Stomach (tissue), 9 donors: ENCODE measurements around the gene PTGDR2. TPM values are rescaled to one million over a fixed set of nuclear protein-coding genes. Genes with fewer than 3 reads are reported as not detected.

ENCODE experiments used
- DNase-seq, 2 donors: peaks; one replicate each; pipeline versions ENCODE4 v3.0.0 to v3.0.0-alpha.2; 2013 to 2019
- H3K27ac ChIP-seq, 5 donors: fragments of 200-600 bp in 4 of 5; sonication (generic) in 4 of 5; one replicate each; pipeline ENCODE4 v1.5.1; 2013 to 2019; ENCODE audit warnings: mild to moderate bottlenecking in 1 of 5, moderate library complexity in 1 of 5
- H3K27me3 ChIP-seq, 3 donors: fragments of 200-600 bp; sonication (generic); one replicate each; pipeline ENCODE4 v1.5.1; 2017 to 2019; ENCODE audit warnings: mixed run types in 1 of 3
- H3K36me3 ChIP-seq, 4 donors: fragments of 200-600 bp; sonication (generic); 1 replicate in 3 of 4; 2 replicates in 1 of 4; pipeline ENCODE4 v1.5.1; 2016 to 2019
- H3K4me1 ChIP-seq, 4 donors: fragments of 200-600 bp; sonication (generic); one replicate each; pipeline ENCODE4 v1.5.1; 2016 to 2019
- H3K4me3 ChIP-seq, 4 donors: fragments of 200-600 bp; sonication (generic) in 3 of 4; one replicate each; pipeline ENCODE4 v1.5.1; 2016 to 2019; ENCODE audit warnings: mild to moderate bottlenecking in 1 of 4
- H3K9me3 ChIP-seq, 4 donors: fragments of 200-600 bp; sonication (generic); one replicate each; pipeline ENCODE4 v1.5.1; 2016 to 2019
- CTCF ChIP-seq, 7 experiments: fragments of 450-650 bp in 4 of 7; fragments of 200-600 bp in 3 of 7; sonication (generic) in 3 of 7; IDR thresholded peaks; one replicate each; pipeline ENCODE4 v1.5.1; 2016 to 2019; ENCODE audit warnings: antibody characterized with exemption in 7 of 7, control low read depth in 2 of 7, mild to moderate bottlenecking in 1 of 7
- EP300 ChIP-seq: sonication (generic); formaldehyde crosslinking; IDR thresholded peaks from one replicate; pipeline ENCODE4 v1.6.1; 2017; ENCODE audit warnings: antibody characterized with exemption
- POLR2A ChIP-seq, 4 donors: fragments of 450-650 bp; IDR thresholded peaks; one replicate each; pipeline ENCODE4 v1.6.1; 2016; ENCODE audit warnings: antibody characterized with exemption in 4 of 4, control low read depth in 2 of 4, mild to moderate bottlenecking in 1 of 4, moderate library complexity in 1 of 4
- POLR2AphosphoS5 ChIP-seq, 3 donors: sonication (generic); formaldehyde crosslinking; IDR thresholded peaks; one replicate each; pipeline ENCODE4 v1.6.1; 2016; ENCODE audit warnings: antibody characterized with exemption in 3 of 3
- WGBS, 5 donors: extraction: QIAGEN DNeasy Blood & Tissue Kit in 3 of 5; methylation state at CpG; one replicate each; pipeline versions ENCODE4 v1.1.5 to v1.1.7; 2013 to 2018; 5-methylcytosine and 5-hydroxymethylcytosine counted together
- intact Hi-C: fragments of 100-400 bp; cut with DNase I; formaldehyde crosslinking; loops from one replicate; pipeline ENCODE4 v1.15.1; 2023; ENCODE audit warnings: low total_unique reads
- polyA plus RNA-seq, 3 donors: library from polyadenylated mRNA; stranded (reverse); fragments of 200-250 nt; gene quantifications; one replicate each; pipeline ENCODE4 v1.2.3, GENCODE V29; 2013
- total RNA-seq, 5 donors: library from RNA; depleted of rRNA; stranded (reverse); fragments of >200 nt; gene quantifications; one replicate each; pipeline versions ENCODE4 v1.1.0 to v1.2.3, GENCODE V29; 2014 to 2016
- donor health status: healthy with polysubstance abuse.
- donor health status: Bipolar disorder and iron deficiency.
- donor health status: healthy.

The PTGDR2 gene
- total and polyA plus RNA-seq, 8 donors: 2.1 to 67.8 (median 12.3) TPM; not detected in 2

- Histone ChIP-seq H3K9me3 (no peaks in the 10 kb centered on the region), H3K27me3 (peaks cover 0 to 11% (median 0%) of the 10 kb centered on the region in 3 donors), H3K4me3 (peak overlapping the region; percentile 32 to 45 (median 40)), H3K27ac (peak overlapping the region; percentile 74 to 84 (median 81)), H3K4me1 (peaks cover 11 to 27% (median 14%) of the 10 kb centered on the region in 4 donors), H3K36me3 (peaks cover 29 to 51% (median 42%) of the 10 kb centered on the region in 4 donors)
- DNase-seq: no peak
- 82 to 95% (median 85%) methylated on average over 38 to 68 of the region's 68 CpGs for WGBS, 5 donors
- no peak for TF ChIP-seq POLR2A (IDR thresholded peaks at IDR 0.05)
- no peak for TF ChIP-seq EP300
- no peak for TF ChIP-seq POLR2AphosphoS5 (IDR thresholded peaks at IDR 0.05)
- TF ChIP-seq CTCF (IDR thresholded peaks at IDR 0.05): no peak
- intact Hi-C loops: no loop called here
Observed at GRCh38 chr11:60852982-60853950, 2.5 kb downstream of the PTGDR2 start.

GRCh38 chr11:60852117-60852981, 3.4 kb downstream of the PTGDR2 start:
- H3K4me3 ChIP-seq: peak overlapping the region; percentile 32 to 45 (median 40)
- WGBS, 5 donors: 24 to 54% (median 33%) methylated on average over 39 to 78 of the region's 78 CpGs
- peak; percentile 71 to 81 for DNase-seq
- no peaks in the 10 kb centered on the region for H3K9me3 ChIP-seq
- H3K36me3 ChIP-seq: peaks cover 29 to 60% (median 51%) of the 10 kb centered on the region in 4 donors
- peaks cover 0 to 11% (median 0%) of the 10 kb centered on the region in 3 donors for H3K27me3 ChIP-seq
- intact Hi-C loops: no loop called here
- TF ChIP-seq EP300: no peak
- TF ChIP-seq POLR2AphosphoS5 (IDR thresholded peaks at IDR 0.05): peak in 1 of 3 donors; percentile 10
- peaks cover 11 to 27% (median 14%) of the 10 kb centered on the region in 4 donors for H3K4me1 ChIP-seq
- peak overlapping the region; percentile 74 to 84 (median 81) for H3K27ac ChIP-seq

GRCh38 chr11:60851327-60852104, 4.2 kb downstream of the PTGDR2 start:
- TF ChIP-seq CTCF (IDR thresholded peaks at IDR 0.05) (no peak), EP300 (no peak), POLR2A (IDR thresholded peaks at IDR 0.05) (no peak), POLR2AphosphoS5 (IDR thresholded peaks at IDR 0.05) (no peak)
- intact Hi-C loops: no loop called here
- no peak for DNase-seq
- WGBS, 5 donors: 82 to 88% (median 86%) methylated on average over 17 of the region's 17 CpGs
- Histone ChIP-seq H3K27ac (peak overlapping the region; percentile 74 to 84 (median 81)), H3K9me3 (no peaks in the 10 kb centered on the region), H3K4me1 (peaks cover 11 to 27% (median 14%) of the 10 kb centered on the region in 4 donors), H3K36me3 (peaks cover 29 to 62% (median 54%) of the 10 kb centered on the region in 4 donors), H3K27me3 (peaks cover 0 to 11% (median 0%) of the 10 kb centered on the region in 3 donors), H3K4me3 (peak overlapping the region; percentile 32 to 45 (median 40))
